Activated T-helper 1 cell treated with anti-CD3 and anti-CD28 coated beads, Interleukin-12 subunit alpha, Interleukin-12 subunit beta, Interleukin-2, Interleukin-4 antibody, amounts not matched to agents 30 ng/mL and 10 ng/mL and 1 ng/mL, durations not matched to agents 14 hours and 24 hours and 36 hours (primary cell): Measurements from ENCODE around the gene ETS1. TPM values are rescaled to one million over a fixed set of nuclear protein-coding genes. Genes with fewer than 3 reads are reported as not detected.

ENCODE experiments used
- DNase-seq: peaks from one replicate; pipeline ENCODE4 v3.0.0; 2021; ENCODE audit warnings: low spot score
- H3K27ac Mint-ChIP-seq: one replicate; pipeline ENCODE4 v1.8.0; 2021; ENCODE audit warnings: mild to moderate bottlenecking, mixed read lengths
- H3K27me3 Mint-ChIP-seq: one replicate; pipeline ENCODE4 v1.8.0; 2022; ENCODE audit warnings: mild to moderate bottlenecking, moderate library complexity, mixed read lengths; ENCODE audit not compliant: insufficient read depth
- H3K36me3 Mint-ChIP-seq: one replicate; pipeline ENCODE4 v1.8.0; 2021; ENCODE audit warnings: low read depth, mixed read lengths
- H3K4me1 Mint-ChIP-seq: one replicate; pipeline ENCODE4 v1.8.0; 2021; ENCODE audit warnings: low read depth, mixed read lengths
- H3K4me3 Mint-ChIP-seq: one replicate; pipeline ENCODE4 v1.8.0; 2021; ENCODE audit warnings: mild to moderate bottlenecking, moderate library complexity, mixed read lengths
- H3K9me3 Mint-ChIP-seq: one replicate; pipeline ENCODE4 v1.8.0; 2021; ENCODE audit warnings: mixed read lengths
- intact Hi-C: fragments of 100-400 bp; cut with micrococcal nuclease; formaldehyde crosslinking; loops from one replicate; pipeline ENCODE4 v1.15.1; 2024
- total RNA-seq: library from RNA; stranded (reverse); gene quantifications from 2 replicates; pipeline ENCODE4 v1.2.3, GENCODE V29; 2022

Gene ETS1
- total RNA-seq, 1 donor from 2014 or later, result 609 TPM

DNA sequence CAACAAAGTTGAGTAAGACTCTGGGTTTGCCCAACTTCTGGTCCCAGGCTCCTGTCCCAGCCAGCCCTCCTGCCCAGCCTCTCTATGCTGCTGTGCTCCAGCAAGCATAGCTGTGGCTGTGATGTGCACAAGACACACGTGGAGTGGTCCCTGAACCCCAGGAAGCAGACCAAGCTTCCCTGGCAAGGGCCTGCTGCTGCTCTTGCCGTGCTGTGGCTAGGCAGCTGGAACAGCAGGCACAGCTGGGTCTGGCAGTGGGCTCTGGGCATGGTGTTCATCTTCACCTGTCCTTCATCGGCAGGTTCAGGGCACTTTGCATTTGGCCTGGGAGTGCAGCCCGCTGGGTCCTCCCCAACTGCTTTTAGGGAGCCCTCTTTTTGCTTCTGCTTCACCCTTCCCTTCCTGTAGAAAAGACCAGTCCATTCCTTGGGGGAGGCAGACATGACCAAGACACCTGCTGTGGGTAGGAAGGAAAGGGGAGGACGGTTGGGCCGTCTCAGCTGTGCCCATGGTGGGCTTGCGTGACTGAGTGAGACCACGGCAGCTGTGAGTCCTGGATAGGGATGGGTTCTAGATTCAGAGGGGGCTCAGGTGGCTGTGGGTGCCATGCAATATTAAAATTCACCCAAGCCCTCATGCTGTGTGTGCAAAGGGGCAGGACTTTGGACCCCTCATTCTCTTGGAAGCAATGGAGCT lies 26.1 kb upstream of the ETS1 start:
- H3K36me3 Mint-ChIP-seq, result peaks cover 2% of the 10 kb centered on the region
- peaks cover 2% of the 10 kb centered on the region for H3K27me3 Mint-ChIP-seq
- H3K4me1 Mint-ChIP-seq, result peaks cover 35% of the 10 kb centered on the region
- DNase-seq, result no peak
- no peaks in the 10 kb centered on the region for H3K9me3 Mint-ChIP-seq
- H3K27ac Mint-ChIP-seq, result no peak overlapping the region
- intact Hi-C loops, result no loop called here
- H3K4me3 Mint-ChIP-seq, result no peak overlapping the region

DNA sequence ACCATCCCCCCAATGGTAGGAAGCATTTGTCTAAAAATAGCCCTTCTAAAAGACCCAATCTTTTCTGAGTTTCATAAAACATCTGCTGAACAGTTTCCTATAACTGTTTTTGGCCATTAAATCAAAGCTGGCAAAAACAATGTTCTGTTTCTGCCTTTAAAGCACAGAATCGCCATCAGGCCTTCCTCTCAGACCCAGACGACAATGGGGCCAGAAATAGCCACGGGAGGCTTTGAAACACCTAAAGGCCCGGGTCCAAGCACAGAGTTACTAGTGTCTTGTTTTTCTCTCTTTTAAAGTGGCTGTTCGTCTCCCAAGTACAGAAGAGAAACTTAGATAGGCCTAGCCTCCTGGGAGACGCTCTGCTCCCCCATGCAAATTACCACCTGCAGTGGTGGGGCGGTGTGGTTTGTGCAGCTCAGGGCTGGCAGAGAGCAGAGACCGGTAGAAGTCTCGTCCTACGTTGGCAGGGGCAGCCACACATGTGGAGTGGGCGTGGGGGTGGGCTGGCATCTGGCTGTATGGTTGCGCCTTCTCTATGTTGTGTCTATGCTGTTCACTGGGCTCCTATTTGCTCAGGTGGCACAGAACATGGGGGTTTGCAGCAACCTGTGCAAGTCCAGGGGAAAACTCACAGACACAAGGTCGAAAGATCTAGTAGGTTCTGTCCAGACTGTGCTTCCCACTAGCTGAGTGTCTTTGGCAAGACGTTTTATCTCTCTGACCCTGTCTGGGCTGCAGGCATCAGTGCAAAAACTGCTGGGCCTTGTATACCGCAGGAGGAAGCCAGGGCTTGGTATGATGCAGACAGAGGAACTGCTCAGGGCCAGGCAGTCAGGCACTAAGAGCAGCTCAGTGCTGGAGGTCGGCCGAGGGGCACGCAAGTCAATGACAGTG lies 23.6 kb upstream of the ETS1 start:
- Mint-ChIP-seq H3K9me3 (no peaks in the 10 kb centered on the region), H3K4me1 (peaks cover 32% of the 10 kb centered on the region), H3K27me3 (peaks cover 1% of the 10 kb centered on the region), H3K36me3 (peaks cover 2% of the 10 kb centered on the region), H3K27ac (peak overlapping the region; percentile 82), H3K4me3 (peak overlapping the region; percentile 73)
- intact Hi-C loops, result loop anchor here (1.0 kb wide), 1 partner anchor 13 kb away; no protein-coding TSS in a partner anchor
- DNase-seq, result peak; percentile 33

DNA sequence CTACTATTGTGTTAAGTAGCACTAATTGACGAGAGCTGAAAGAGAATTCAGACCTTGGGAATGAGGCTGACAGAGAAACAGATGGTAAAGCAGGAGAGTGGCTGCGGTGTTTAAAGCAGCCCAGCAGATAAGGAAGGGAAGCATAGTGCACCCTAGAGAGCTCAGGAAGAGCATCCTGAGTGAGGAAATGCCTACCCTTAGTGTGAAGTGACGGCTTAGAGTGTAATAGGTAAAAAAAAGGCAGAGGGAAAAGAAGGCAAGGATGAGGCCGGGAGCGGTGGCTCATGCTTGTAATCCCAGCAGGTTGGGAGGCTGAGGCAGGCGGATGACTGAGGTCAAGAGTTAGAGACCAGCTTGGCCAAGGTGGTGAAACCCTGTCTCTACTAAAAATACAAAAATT lies 22.4 kb upstream of the ETS1 start:
- no peaks in the 10 kb centered on the region for H3K9me3 Mint-ChIP-seq
- no peak for DNase-seq
- H3K4me1 Mint-ChIP-seq, result peaks cover 32% of the 10 kb centered on the region
- peaks cover 3% of the 10 kb centered on the region for H3K27me3 Mint-ChIP-seq
- peaks cover 2% of the 10 kb centered on the region for H3K36me3 Mint-ChIP-seq
- intact Hi-C loops, result no loop called here
- H3K27ac Mint-ChIP-seq, result peak overlapping the region; percentile 68
- no peak overlapping the region for H3K4me3 Mint-ChIP-seq

DNA sequence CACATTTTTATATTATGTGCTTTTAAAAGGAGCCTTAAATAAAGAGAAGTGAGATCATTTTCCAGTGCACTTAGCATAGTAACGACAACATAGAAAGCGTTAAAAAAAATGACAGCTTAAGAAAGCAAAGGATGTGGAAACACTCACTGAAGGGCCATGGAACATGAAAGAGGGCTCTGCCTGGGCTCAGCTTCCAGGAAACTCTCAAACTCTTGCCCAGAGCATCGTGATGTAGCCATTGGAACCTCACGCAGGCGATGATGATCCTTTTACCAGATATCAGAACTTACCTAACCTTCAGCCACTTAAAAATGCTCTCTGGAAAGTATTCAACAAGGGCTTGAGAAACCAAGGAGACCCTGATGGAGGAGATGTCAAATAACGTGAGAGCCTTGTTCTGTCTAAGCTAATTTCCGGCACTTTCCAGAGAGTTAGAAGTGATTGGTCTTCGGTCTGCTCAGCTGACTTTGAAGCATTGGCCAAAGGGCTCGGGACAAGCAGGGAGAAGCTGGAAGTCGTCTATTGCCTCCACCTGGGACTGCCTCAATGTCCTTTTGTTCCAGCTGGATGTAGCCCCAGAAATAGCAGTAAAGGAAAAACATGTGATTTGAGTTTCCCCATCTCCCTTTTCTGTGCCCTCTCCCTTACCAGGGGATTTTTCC lies 21.5 kb upstream of the ETS1 start:
- peaks cover 35% of the 10 kb centered on the region for H3K4me1 Mint-ChIP-seq
- peaks cover 3% of the 10 kb centered on the region for H3K27me3 Mint-ChIP-seq
- intact Hi-C loops, result no loop called here
- H3K36me3 Mint-ChIP-seq, result peaks cover 2% of the 10 kb centered on the region
- no peak overlapping the region for H3K4me3 Mint-ChIP-seq
- no peaks in the 10 kb centered on the region for H3K9me3 Mint-ChIP-seq
- DNase-seq, result no peak
- H3K27ac Mint-ChIP-seq, result peak overlapping the region; percentile 46

DNA sequence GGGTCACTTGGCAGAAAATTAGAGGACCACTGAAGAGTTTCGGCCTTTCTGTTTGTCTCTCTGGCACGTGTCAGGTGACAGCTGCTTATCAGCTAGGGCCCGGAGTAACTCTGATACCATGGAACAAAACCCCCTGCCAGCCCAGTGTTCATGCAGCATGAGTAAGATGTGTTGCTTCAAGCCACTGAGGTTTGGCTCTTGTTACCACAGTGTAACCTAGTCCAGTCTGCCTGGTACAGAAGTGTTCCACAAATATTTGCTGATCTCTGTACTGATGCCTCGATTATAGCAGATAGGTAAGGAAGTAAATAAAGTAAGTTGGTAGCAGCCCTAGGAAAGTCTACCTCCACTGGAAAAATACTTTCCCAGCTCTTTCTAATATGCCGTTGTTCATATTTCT lies 20.5 kb upstream of the ETS1 start:
- peaks cover 3% of the 10 kb centered on the region for H3K27me3 Mint-ChIP-seq
- H3K4me1 Mint-ChIP-seq, result peaks cover 46% of the 10 kb centered on the region
- no peak overlapping the region for H3K27ac Mint-ChIP-seq
- H3K4me3 Mint-ChIP-seq, result no peak overlapping the region
- peaks cover 2% of the 10 kb centered on the region for H3K36me3 Mint-ChIP-seq
- no peaks in the 10 kb centered on the region for H3K9me3 Mint-ChIP-seq
- DNase-seq, result no peak
- intact Hi-C loops, result no loop called here

DNA sequence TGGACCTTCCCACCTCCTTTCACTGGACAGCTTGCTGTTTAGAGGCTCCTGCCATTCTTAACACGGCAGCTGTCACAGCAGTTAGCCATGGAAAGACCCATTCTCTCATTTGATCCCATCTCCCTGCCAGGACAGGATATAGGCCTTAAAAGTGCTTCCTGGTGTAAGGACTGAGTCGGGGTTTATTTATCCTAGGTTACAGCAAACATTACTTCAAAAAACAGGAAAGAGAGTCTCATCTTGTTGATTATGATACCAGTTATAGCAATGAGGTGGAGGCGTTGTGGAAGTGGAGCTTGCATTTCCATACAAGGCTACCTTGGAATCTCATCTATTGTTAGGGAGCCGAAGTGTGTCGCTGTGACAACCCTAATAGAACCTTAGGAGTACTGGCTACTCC lies 17.4 kb upstream of the ETS1 start:
- Mint-ChIP-seq H3K36me3 (no peaks in the 10 kb centered on the region), H3K4me3 (no peak overlapping the region), H3K27me3 (peaks cover 3% of the 10 kb centered on the region), H3K27ac (no peak overlapping the region), H3K9me3 (no peaks in the 10 kb centered on the region), H3K4me1 (peaks cover 28% of the 10 kb centered on the region)
- no peak for DNase-seq
- intact Hi-C loops, result no loop called here

DNA sequence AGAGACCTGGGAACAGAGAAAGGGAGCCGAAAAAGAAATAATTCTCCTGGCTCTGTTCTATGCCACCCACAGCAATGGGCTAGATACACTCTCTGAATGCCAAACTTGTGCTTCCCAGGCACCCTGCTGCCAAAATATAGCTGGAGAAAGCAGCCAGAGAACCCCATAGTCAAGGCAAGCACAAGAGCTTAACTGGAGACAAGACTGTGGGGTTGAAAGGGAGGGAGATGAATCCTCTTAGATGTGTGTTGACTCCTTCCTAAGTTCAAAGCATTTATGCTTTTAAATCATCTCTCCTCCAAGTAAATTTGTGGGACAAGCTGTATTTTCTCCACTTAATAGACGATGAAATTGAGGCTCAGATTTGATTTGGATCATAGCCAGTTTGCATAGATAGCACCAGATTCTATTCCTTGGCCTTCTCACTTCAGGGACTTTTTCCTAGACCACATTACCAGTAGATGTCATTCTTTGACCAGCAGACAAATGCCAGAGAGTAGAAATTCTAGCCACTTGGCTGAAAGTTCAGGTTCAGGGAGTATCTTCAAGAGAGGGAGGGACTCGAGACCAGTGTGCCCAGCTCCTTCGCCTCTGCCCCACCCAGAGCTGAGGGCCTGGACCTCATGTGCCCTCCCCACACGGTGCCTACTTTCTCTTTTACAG lies 16.5 kb upstream of the ETS1 start:
- Mint-ChIP-seq H3K36me3 (no peaks in the 10 kb centered on the region), H3K4me3 (no peak overlapping the region), H3K4me1 (peaks cover 21% of the 10 kb centered on the region), H3K27me3 (peaks cover 3% of the 10 kb centered on the region), H3K27ac (no peak overlapping the region), H3K9me3 (no peaks in the 10 kb centered on the region)
- DNase-seq, result no peak
- intact Hi-C loops, result no loop called here

DNA sequence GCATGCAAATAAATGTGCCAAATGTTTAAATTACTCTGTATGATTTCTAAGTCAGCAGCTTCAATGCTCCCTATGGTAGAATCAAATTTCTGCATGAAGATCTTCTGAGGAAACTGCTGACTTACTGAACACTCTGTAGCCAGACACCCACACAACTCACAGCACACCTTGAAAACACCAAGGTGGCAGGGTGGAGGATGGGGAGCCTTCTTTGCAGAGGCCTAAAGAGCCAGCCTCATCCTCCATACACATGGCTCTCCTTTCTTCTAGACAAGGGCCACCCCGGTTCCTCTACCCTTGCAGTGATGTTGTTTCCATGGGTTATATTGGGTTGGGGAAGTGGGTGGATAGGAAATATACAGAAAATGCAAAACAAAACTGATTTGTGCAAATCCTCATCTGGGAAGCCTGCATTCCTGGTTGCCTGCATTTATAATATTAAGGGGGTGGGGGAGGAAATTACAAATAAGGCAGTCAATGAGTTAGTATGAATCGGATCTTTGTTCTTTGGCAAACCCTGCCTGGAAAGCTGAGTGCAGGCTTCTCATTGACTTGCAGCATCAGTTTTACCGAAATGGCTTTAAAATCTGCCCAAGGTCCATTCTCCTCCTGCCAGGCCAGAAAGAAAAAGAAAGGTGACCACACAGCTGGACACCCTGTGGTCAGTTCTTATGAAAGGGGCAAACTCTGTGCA lies 15.8 kb upstream of the ETS1 start:
- no peak overlapping the region for H3K27ac Mint-ChIP-seq
- peaks cover 3% of the 10 kb centered on the region for H3K27me3 Mint-ChIP-seq
- H3K9me3 Mint-ChIP-seq, result no peaks in the 10 kb centered on the region
- no peaks in the 10 kb centered on the region for H3K36me3 Mint-ChIP-seq
- H3K4me3 Mint-ChIP-seq, result no peak overlapping the region
- intact Hi-C loops, result no loop called here
- no peak for DNase-seq
- H3K4me1 Mint-ChIP-seq, result peaks cover 16% of the 10 kb centered on the region

DNA sequence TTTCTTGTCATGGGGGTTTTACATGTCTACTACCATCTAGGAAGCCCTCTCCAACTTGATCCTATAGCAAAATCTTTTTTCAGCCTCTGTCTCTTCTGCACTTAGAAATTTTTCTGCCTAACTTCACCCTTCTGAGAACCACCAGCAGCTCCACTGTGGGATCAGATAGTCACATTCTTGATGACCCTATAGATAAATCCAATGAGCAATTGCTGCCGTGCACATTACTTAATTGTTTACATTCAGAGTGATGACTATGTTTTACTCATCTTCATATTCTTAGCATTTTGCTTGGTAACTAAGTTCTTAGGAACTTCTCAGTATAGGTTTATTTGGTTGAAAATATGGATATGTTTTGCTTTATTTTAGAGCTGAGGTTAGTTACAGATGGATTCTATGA lies 12.4 kb upstream of the ETS1 start:
- intact Hi-C loops, result loop anchor here (2.0 kb wide), 1 partner anchor 19 kb away; no protein-coding TSS in a partner anchor
- Mint-ChIP-seq H3K27ac (peak overlapping the region; percentile 30), H3K36me3 (no peaks in the 10 kb centered on the region), H3K4me3 (no peak overlapping the region), H3K4me1 (peaks cover 16% of the 10 kb centered on the region), H3K27me3 (no peaks in the 10 kb centered on the region), H3K9me3 (no peaks in the 10 kb centered on the region)
- no peak for DNase-seq

DNA sequence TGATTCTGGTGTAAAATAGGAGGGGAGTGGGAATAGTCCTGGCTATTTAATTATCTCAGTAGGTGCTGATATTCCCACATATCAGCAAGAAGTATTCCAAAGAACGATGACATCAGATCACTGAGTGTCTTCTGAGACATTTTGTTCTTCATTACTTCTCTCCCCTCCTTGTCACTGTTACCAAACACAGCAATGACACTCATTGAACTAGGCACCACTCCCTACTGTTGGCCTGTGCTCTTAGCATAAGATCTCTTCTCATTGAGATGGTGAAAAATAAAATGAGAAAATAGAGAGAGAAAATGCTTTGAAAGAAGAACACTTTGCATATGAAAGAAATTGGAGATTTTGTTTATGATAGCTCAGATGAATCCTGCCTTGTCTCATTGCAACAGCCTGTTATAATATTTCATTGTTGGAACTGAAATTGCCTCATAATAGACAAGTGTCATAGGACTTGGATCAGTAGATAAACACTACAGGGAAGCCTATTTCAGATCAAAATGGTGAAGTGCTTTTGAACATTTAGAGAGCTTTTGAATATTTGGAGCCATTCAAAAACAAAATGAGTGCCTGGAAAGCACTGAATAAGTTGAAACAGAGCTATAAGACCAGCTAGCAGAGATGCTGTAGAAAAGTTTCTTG lies 11.3 kb upstream of the ETS1 start:
- DNase-seq, result no peak
- intact Hi-C loops, result loop anchor here (2.0 kb wide), 1 partner anchor 18 kb away; no protein-coding TSS in a partner anchor
- no peak overlapping the region for H3K4me3 Mint-ChIP-seq
- no peaks in the 10 kb centered on the region for H3K9me3 Mint-ChIP-seq
- H3K27ac Mint-ChIP-seq, result no peak overlapping the region
- no peaks in the 10 kb centered on the region for H3K36me3 Mint-ChIP-seq
- H3K4me1 Mint-ChIP-seq, result peaks cover 10% of the 10 kb centered on the region
- peaks cover 3% of the 10 kb centered on the region for H3K27me3 Mint-ChIP-seq

DNA sequence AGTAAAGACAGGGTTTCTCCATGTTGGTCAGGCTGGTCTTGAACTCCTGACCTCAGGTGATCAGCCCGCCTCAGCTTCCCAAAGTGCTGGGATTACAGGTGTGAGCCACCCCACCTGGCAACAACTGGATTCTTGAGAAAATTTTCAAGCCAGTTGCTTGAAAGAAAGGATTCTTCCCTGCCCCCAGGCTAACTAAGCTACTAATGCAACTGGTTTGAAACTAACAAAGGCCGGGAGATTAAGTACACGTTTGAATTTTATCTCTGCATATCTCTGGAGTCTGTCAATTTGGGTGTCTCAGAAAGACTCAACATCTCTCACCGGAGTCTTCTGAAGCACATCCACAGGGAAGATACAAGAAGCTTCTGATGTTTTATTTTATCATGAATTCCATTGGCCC lies 10.7 kb upstream of the ETS1 start:
- intact Hi-C loops, result loop anchor here (2.0 kb wide), 1 partner anchor 17 kb away; no protein-coding TSS in a partner anchor
- DNase-seq, result no peak
- peaks cover 3% of the 10 kb centered on the region for H3K27me3 Mint-ChIP-seq
- no peak overlapping the region for H3K27ac Mint-ChIP-seq
- H3K4me1 Mint-ChIP-seq, result peaks cover 5% of the 10 kb centered on the region
- no peak overlapping the region for H3K4me3 Mint-ChIP-seq
- no peaks in the 10 kb centered on the region for H3K36me3 Mint-ChIP-seq
- H3K9me3 Mint-ChIP-seq, result no peaks in the 10 kb centered on the region

DNA sequence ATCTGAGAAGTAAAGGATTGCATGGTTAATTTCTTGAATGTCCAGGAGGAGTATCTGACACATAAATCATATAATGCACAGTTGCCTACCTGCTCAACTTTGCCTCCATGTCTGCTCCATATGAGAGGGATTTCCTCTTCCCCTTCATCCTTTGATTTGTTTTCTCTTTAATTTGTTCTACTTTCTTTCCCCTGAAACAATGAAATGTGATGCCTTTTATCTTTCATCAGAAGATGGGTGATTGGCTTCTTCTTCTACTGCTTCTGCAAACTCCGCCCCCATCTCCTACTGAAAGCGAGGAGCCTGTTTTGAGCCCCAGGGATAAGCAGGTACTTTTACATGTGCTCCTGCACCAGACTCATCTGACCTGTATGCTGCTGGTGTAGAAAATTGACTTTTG lies 9.9 kb upstream of the ETS1 start:
- H3K36me3 Mint-ChIP-seq, result no peaks in the 10 kb centered on the region
- no peak overlapping the region for H3K27ac Mint-ChIP-seq
- H3K27me3 Mint-ChIP-seq, result peaks cover 3% of the 10 kb centered on the region
- no peaks in the 10 kb centered on the region for H3K4me1 Mint-ChIP-seq
- no peak for DNase-seq
- H3K4me3 Mint-ChIP-seq, result no peak overlapping the region
- intact Hi-C loops, result no loop called here
- H3K9me3 Mint-ChIP-seq, result no peaks in the 10 kb centered on the region
